Endothelial cell of umbilical vein (primary cell): ENCODE measurements around the gene GPS1. TPM values are rescaled to one million over a fixed set of nuclear protein-coding genes. Genes with fewer than 3 reads are reported as not detected.

Source experiments
- BruUV-seq: library from RNA; stranded (reverse); fragments of 400-500 nt; replicated peaks from 2 replicates; lab custom pipeline; 2021; lab: Mats Ljungman, UMichigan
- CTCF ChIA-PET: fragments of 300-600, 350-600 bp; sonication (Branson Sonifier 250); formaldehyde crosslinking; loops from one replicate; lab custom pipeline; 2021; ENCODE audit warnings: antibody characterized with exemption, inconsistent platforms; lab: Charles Lee
- POLR2A ChIA-PET: fragments of 300-600, 350-600 bp; sonication (Branson Sonifier 250); formaldehyde crosslinking; loops from one replicate; lab custom pipeline; 2021; ENCODE audit warnings: antibody characterized with exemption, inconsistent platforms; lab: Charles Lee
- DNase-seq: peaks from one replicate; pipeline ENCODE4 v3.0.0-alpha.2; 2011; ENCODE audit warnings: low read depth, low spot score
- FAIRE-seq: peaks from 2 replicates; lab custom pipeline; 2011; peaks lifted over from hg19 to GRCh38; lab: Jason Lieb, UNC
- H2AFZ ChIP-seq: 2 replicates; pipeline ENCODE4 v1.6.0; 2012; ENCODE audit warnings: low read depth, low read length, control low read depth, inconsistent platforms
- H3K27ac ChIP-seq: 2 replicates; pipeline ENCODE4 v1.5.1; 2011; ENCODE audit warnings: low read depth, mild to moderate bottlenecking, control low read depth, low read length, moderate library complexity; ENCODE audit not compliant: insufficient read depth
- H3K27me3 ChIP-seq, 2 experiments: 2 replicates each; pipeline versions ENCODE4 v1.6.0 to v1.6.1; 2011; ENCODE audit warnings: low read length in 2 of 2, mixed read lengths in 1 of 2; ENCODE audit not compliant: control insufficient read depth in 2 of 2, insufficient read depth in 2 of 2
- H3K36me3 ChIP-seq, 2 experiments: 2 replicates in 1 of 2; 3 replicates in 1 of 2; pipeline ENCODE4 v1.5.1; 2011; ENCODE audit warnings: low read length in 2 of 2, mild to moderate bottlenecking in 1 of 2, moderate library complexity in 1 of 2; ENCODE audit not compliant: control insufficient read depth in 2 of 2, insufficient read depth in 2 of 2; ENCODE audit errors: extremely low read depth in 1 of 2
- H3K4me1 ChIP-seq: 3 replicates; pipeline ENCODE4 v1.5.1; 2011; ENCODE audit warnings: mild to moderate bottlenecking, low read length; ENCODE audit not compliant: control insufficient read depth, insufficient read depth; ENCODE audit errors: extremely low read depth
- H3K4me2 ChIP-seq: 2 replicates; pipeline ENCODE4 v1.6.1; 2011; ENCODE audit warnings: low read length, control low read depth, mixed read lengths; ENCODE audit not compliant: insufficient read depth
- H3K4me3 ChIP-seq, 3 experiments: fragments of 200-600 bp in 1 of 3; sonication (generic), shearing (Covaris generic) in 1 of 3; replicated peaks in 1 of 3; 2 replicates each; pipeline ENCODE4 v1.5.1; 2011 to 2016; ENCODE audit warnings: control low read depth in 3 of 3, low read length in 3 of 3, mild to moderate bottlenecking in 2 of 3, inconsistent platforms in 1 of 3, low read depth in 1 of 3, moderate library complexity in 1 of 3; ENCODE audit not compliant: insufficient read depth in 1 of 3
- H3K79me2 ChIP-seq: 2 replicates; pipeline ENCODE4 v1.6.0; 2012; ENCODE audit warnings: low read length, inconsistent platforms; ENCODE audit not compliant: control insufficient read depth, insufficient read depth
- H3K9ac ChIP-seq: replicated peaks from 2 replicates; pipeline ENCODE3; 2011; ENCODE audit warnings: low read length, control low read depth; ENCODE audit not compliant: insufficient read depth; ENCODE audit errors: extremely low read depth
- H3K9me1 ChIP-seq: replicated peaks from 3 replicates; pipeline ENCODE4 v1.6.0; 2011; ENCODE audit warnings: mild to moderate bottlenecking, low read length; ENCODE audit not compliant: control insufficient read depth, insufficient read depth; ENCODE audit errors: extremely low read depth
- H3K9me3 ChIP-seq: replicated peaks from 2 replicates; pipeline ENCODE4 v1.5.1; 2012; ENCODE audit warnings: low read length, inconsistent platforms; ENCODE audit not compliant: control insufficient read depth, insufficient read depth
- H4K20me1 ChIP-seq: replicated peaks from 2 replicates; pipeline ENCODE3; 2011; ENCODE audit warnings: mild to moderate bottlenecking, low read length; ENCODE audit not compliant: control insufficient read depth, insufficient read depth; ENCODE audit errors: extremely low read depth
- FOS ChIP-seq: IDR thresholded peaks from 2 replicates; pipeline ENCODE4 v1.6.1; 2011; ENCODE audit warnings: mild to moderate bottlenecking, low read length, moderate library complexity, borderline replicate concordance; ENCODE audit not compliant: insufficient read depth
- GATA2 ChIP-seq: IDR thresholded peaks from 2 replicates; pipeline ENCODE4 v1.7.0; 2011; ENCODE audit warnings: low read depth, mild to moderate bottlenecking, moderate library complexity, mixed read lengths, low read length; ENCODE audit not compliant: insufficient read length, insufficient read depth
- JUN ChIP-seq: IDR thresholded peaks from 2 replicates; pipeline ENCODE4 v1.6.1; 2011; ENCODE audit warnings: borderline replicate concordance, low read depth; ENCODE audit not compliant: insufficient read length, insufficient read depth
- MYC ChIP-seq: IDR thresholded peaks from one replicate; pipeline ENCODE4 v1.6.1; 2011; ENCODE audit warnings: mild to moderate bottlenecking, low read depth, low read length
- POLR2AphosphoS5 ChIP-seq: IDR thresholded peaks from 2 replicates; pipeline ENCODE4 v1.6.1; 2012; ENCODE audit warnings: low read depth, mild to moderate bottlenecking, control low read depth, low read length, moderate library complexity; ENCODE audit not compliant: insufficient read depth
- dilution Hi-C: fragments of 300-500 bp; cut with MboI; formaldehyde crosslinking; loops from one replicate; pipeline ENCODE4 v1.15.0; 2019; ENCODE audit warnings: low sequenced_read_pairs; ENCODE audit not compliant: extremely low pct_ligation_motif_present
- intact Hi-C: fragments of 100-400 bp; cut with micrococcal nuclease; formaldehyde crosslinking; loops from one replicate; pipeline ENCODE4 v1.10.0; 2022
- polyA plus RNA-seq, 4 experiments: library from polyadenylated mRNA; depleted of rRNA in 3 of 4; stranded (reverse) in 3 of 4; unstranded in 1 of 4; fragments of >200 nt; gene quantifications; 2 replicates each; pipeline versions ENCODE4 v1.2.1 to v1.2.3, GENCODE V29; 2011 to 2012; ENCODE audit warnings: missing spikeins in 1 of 4
- total RNA-seq: library from RNA; stranded (reverse); gene quantifications from 2 replicates; pipeline ENCODE4 v1.2.3, GENCODE V29; 2021
- TF ChIP-seq, protein P1 (sequence below), 2 donors: IDR thresholded peaks; 1 replicate in 1 of 2; 2 replicates in 1 of 2; pipeline ENCODE4 v1.5.1; 2011; ENCODE audit warnings: low read length in 2 of 2, mild to moderate bottlenecking in 2 of 2, moderate library complexity in 2 of 2, control low read depth in 1 of 2, inconsistent platforms in 1 of 2, low read depth in 1 of 2; ENCODE audit not compliant: insufficient read depth in 1 of 2; ENCODE audit errors: extremely low read depth in 1 of 2

GPS1 gene
- total and polyA plus RNA-seq, 2 donors (not counting 3 experiments of a cell fraction or from before 2014, with no cell fraction given), result 116 to 178 TPM

GRCh38 chr17:82080789-82081464, 29.2 kb downstream of the GPS1 start:
- no peak overlapping the region for H3K9ac ChIP-seq
- no peaks in the 10 kb centered on the region for H3K4me1 ChIP-seq
- dilution Hi-C loops (no loop called here), intact Hi-C loops (no loop called here)
- H3K9me1 ChIP-seq, result no peaks in the 10 kb centered on the region
- H3K27me3 ChIP-seq, result no peaks in the 10 kb centered on the region
- no peak overlapping the region for H3K4me2 ChIP-seq
- no peak overlapping the region for H3K4me3 ChIP-seq
- H3K36me3 ChIP-seq, result peaks cover 32 to 59% of the 10 kb centered on the region in 2 experiments
- FAIRE-seq, result no peak
- CTCF ChIA-PET, result no interaction called here
- POLR2A ChIA-PET, result no interaction called here
- H3K9me3 ChIP-seq, result no peaks in the 10 kb centered on the region
- H3K79me2 ChIP-seq, result peaks cover 1% of the 10 kb centered on the region
- H2AFZ ChIP-seq, result no peak overlapping the region
- H4K20me1 ChIP-seq, result no peaks in the 10 kb centered on the region
- no peak overlapping the region for H3K27ac ChIP-seq
- no peak for TF ChIP-seq MYC
- no peak for TF ChIP-seq FOS
- TF ChIP-seq GATA2, result no peak
- TF ChIP-seq JUN, result no peak
- no peak for TF ChIP-seq POLR2AphosphoS5
- TF ChIP-seq, protein P1, sequence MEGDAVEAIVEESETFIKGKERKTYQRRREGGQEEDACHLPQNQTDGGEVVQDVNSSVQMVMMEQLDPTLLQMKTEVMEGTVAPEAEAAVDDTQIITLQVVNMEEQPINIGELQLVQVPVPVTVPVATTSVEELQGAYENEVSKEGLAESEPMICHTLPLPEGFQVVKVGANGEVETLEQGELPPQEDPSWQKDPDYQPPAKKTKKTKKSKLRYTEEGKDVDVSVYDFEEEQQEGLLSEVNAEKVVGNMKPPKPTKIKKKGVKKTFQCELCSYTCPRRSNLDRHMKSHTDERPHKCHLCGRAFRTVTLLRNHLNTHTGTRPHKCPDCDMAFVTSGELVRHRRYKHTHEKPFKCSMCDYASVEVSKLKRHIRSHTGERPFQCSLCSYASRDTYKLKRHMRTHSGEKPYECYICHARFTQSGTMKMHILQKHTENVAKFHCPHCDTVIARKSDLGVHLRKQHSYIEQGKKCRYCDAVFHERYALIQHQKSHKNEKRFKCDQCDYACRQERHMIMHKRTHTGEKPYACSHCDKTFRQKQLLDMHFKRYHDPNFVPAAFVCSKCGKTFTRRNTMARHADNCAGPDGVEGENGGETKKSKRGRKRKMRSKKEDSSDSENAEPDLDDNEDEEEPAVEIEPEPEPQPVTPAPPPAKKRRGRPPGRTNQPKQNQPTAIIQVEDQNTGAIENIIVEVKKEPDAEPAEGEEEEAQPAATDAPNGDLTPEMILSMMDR (IDR thresholded peaks at IDR 0.05; ENCODE audit: extremely low read depth in 1 of 2, insufficient read depth in 1 of 2, low read depth in 1 of 2, low read length in 2 of 2), result no peak
- DNase-seq, result no peak
- BruUV-seq, result no TSS peak
